H9 (cell line): ENCODE measurements around the gene GABBR2. TPM values are rescaled to one million over a fixed set of nuclear protein-coding genes. Genes with fewer than 3 reads are reported as not detected.

Experiments used
- DNase-seq: peaks from one replicate; pipeline ENCODE4 v3.0.0-alpha.2; 2017
- H2AFZ ChIP-seq: one replicate; pipeline ENCODE4 v1.6.1; 2013; ENCODE audit warnings: mild to moderate bottlenecking, low read length, control low read depth, moderate library complexity
- H2AK5ac ChIP-seq: 2 replicates; pipeline ENCODE4 v1.6.1; 2013; ENCODE audit warnings: low read length, control low read depth, mixed read lengths; ENCODE audit not compliant: insufficient read length
- H2BK120ac ChIP-seq: one replicate; pipeline ENCODE4 v1.6.1; 2013; ENCODE audit warnings: low read depth, mild to moderate bottlenecking, low read length, control low read depth, inconsistent platforms; ENCODE audit not compliant: poor library complexity, severe bottlenecking
- H2BK12ac ChIP-seq: 2 replicates; pipeline ENCODE4 v1.6.1; 2013; ENCODE audit warnings: low read length, control low read depth, mixed read lengths, low read depth; ENCODE audit not compliant: insufficient read length
- H2BK15ac ChIP-seq: 2 replicates; pipeline ENCODE4 v1.6.1; 2013; ENCODE audit warnings: low read depth, low read length, control low read depth
- H2BK20ac ChIP-seq: one replicate; pipeline ENCODE4 v1.6.1; 2013; ENCODE audit warnings: low read depth, mild to moderate bottlenecking, low read length, control low read depth, inconsistent platforms; ENCODE audit not compliant: poor library complexity, severe bottlenecking
- H2BK5ac ChIP-seq: 2 replicates; pipeline ENCODE4 v1.6.1; 2013; ENCODE audit warnings: low read length, control low read depth, mixed read lengths; ENCODE audit not compliant: insufficient read length
- H3K14ac ChIP-seq: 2 replicates; pipeline ENCODE4 v1.6.1; 2013; ENCODE audit warnings: low read length, control low read depth; ENCODE audit not compliant: insufficient read depth
- H3K18ac ChIP-seq: 2 replicates; pipeline ENCODE4 v1.6.1; 2013; ENCODE audit warnings: low read depth, mild to moderate bottlenecking, mixed read lengths, low read length, control low read depth; ENCODE audit not compliant: insufficient read length
- H3K23ac ChIP-seq: 2 replicates; pipeline ENCODE4 v1.6.1; 2013; ENCODE audit warnings: low read length, control low read depth, mixed read lengths, low read depth; ENCODE audit not compliant: insufficient read length
- H3K23me2 ChIP-seq: 2 replicates; pipeline ENCODE4 v1.6.1; 2013; ENCODE audit warnings: low read depth, mild to moderate bottlenecking, mixed read lengths, low read length, control low read depth; ENCODE audit not compliant: insufficient read length, poor library complexity, severe bottlenecking
- H3K27ac ChIP-seq: 2 replicates; pipeline ENCODE4 v1.5.1; 2013; ENCODE audit warnings: low read length, control low read depth, mixed read lengths, low read depth; ENCODE audit not compliant: insufficient read length
- H3K27me3 ChIP-seq: 2 replicates; pipeline ENCODE4 v1.6.1; 2013; ENCODE audit warnings: low read length, control low read depth, inconsistent platforms; ENCODE audit not compliant: insufficient read depth
- H3K4ac ChIP-seq: 2 replicates; pipeline ENCODE4 v1.6.1; 2013; ENCODE audit warnings: low read depth, mild to moderate bottlenecking, control low read depth, inconsistent platforms, low read length, moderate library complexity
- H3K4me1 ChIP-seq: 2 replicates; pipeline ENCODE4 v1.6.1; 2013; ENCODE audit warnings: low read length, control low read depth, inconsistent platforms; ENCODE audit not compliant: insufficient read depth
- H3K4me2 ChIP-seq: 2 replicates; pipeline ENCODE4 v1.6.1; 2013; ENCODE audit warnings: low read length, control low read depth, mixed read lengths; ENCODE audit not compliant: insufficient read length, insufficient read depth
- H3K56ac ChIP-seq: 2 replicates; pipeline ENCODE4 v1.6.1; 2013; ENCODE audit warnings: low read depth, mild to moderate bottlenecking, mixed read lengths, low read length, control low read depth; ENCODE audit not compliant: insufficient read length
- H3K79me1 ChIP-seq: 2 replicates; pipeline ENCODE4 v1.6.1; 2013; ENCODE audit warnings: low read depth, mild to moderate bottlenecking, moderate library complexity, low read length, control low read depth, inconsistent platforms; ENCODE audit not compliant: insufficient read depth, poor library complexity, severe bottlenecking
- H3K79me2 ChIP-seq: 2 replicates; pipeline ENCODE4 v1.6.1; 2013; ENCODE audit warnings: low read length, control low read depth, inconsistent platforms; ENCODE audit not compliant: insufficient read depth
- H3K9ac ChIP-seq: 2 replicates; pipeline ENCODE4 v1.6.1; 2013; ENCODE audit warnings: low read length, control low read depth, mixed read lengths; ENCODE audit not compliant: insufficient read length; ENCODE audit errors: extremely low read depth
- H3K9me3 ChIP-seq: one replicate; pipeline ENCODE4 v1.6.1; 2013; ENCODE audit warnings: low read depth, low read length, inconsistent platforms; ENCODE audit not compliant: control insufficient read depth
- H3T11ph ChIP-seq: one replicate; pipeline ENCODE4 v1.6.1; 2013; ENCODE audit warnings: mild to moderate bottlenecking, low read length, control low read depth, inconsistent platforms
- H4K20me1 ChIP-seq: one replicate; pipeline ENCODE4 v1.6.1; 2013; ENCODE audit not compliant: control insufficient read depth, insufficient read length, insufficient read depth
- H4K5ac ChIP-seq: 2 replicates; pipeline ENCODE4 v1.6.1; 2013; ENCODE audit warnings: low read depth, mild to moderate bottlenecking, mixed read lengths, low read length, control low read depth; ENCODE audit not compliant: insufficient read length
- H4K8ac ChIP-seq: replicated peaks from 2 replicates; pipeline ENCODE4 v1.6.1; 2013; ENCODE audit warnings: low read length, control low read depth, mixed read lengths, low read depth; ENCODE audit not compliant: insufficient read length
- H4K91ac ChIP-seq: 2 replicates; pipeline ENCODE4 v1.6.1; 2013; ENCODE audit warnings: low read depth, mild to moderate bottlenecking, moderate library complexity, mixed read lengths, low read length, control low read depth; ENCODE audit not compliant: insufficient read length
- H3K27ac Mint-ChIP-seq, 3 experiments: 2 replicates in 2 of 3; 3 replicates in 1 of 3; pipeline ENCODE4 v1.8.0; 2020 to 2021; ENCODE audit warnings: mixed read lengths in 3 of 3, mild to moderate bottlenecking in 1 of 3, moderate library complexity in 1 of 3
- H3K27me3 Mint-ChIP-seq: 2 replicates; pipeline ENCODE4 v1.8.0; 2021; ENCODE audit warnings: low read depth, mild to moderate bottlenecking, moderate library complexity, mixed read lengths
- H3K36me3 Mint-ChIP-seq, 3 experiments: 2 replicates in 2 of 3; 3 replicates in 1 of 3; pipeline ENCODE4 v1.8.0; 2020 to 2021; ENCODE audit warnings: low read depth in 3 of 3, mixed read lengths in 3 of 3; ENCODE audit not compliant: insufficient read depth in 1 of 3
- H3K4me1 Mint-ChIP-seq, 2 experiments: 2 replicates each; pipeline ENCODE4 v1.8.0; 2020; ENCODE audit warnings: mixed read lengths in 2 of 2
- H3K4me3 Mint-ChIP-seq, 2 experiments: 2 replicates in 1 of 2; 3 replicates in 1 of 2; pipeline ENCODE4 v1.8.0; 2020 to 2021; ENCODE audit warnings: mild to moderate bottlenecking in 2 of 2, mixed read lengths in 2 of 2, moderate library complexity in 1 of 2
- H3K9me3 Mint-ChIP-seq, 2 experiments: 2 replicates in 1 of 2; 3 replicates in 1 of 2; pipeline ENCODE4 v1.8.0; 2020; ENCODE audit warnings: mild to moderate bottlenecking in 2 of 2, mixed read lengths in 2 of 2, moderate library complexity in 1 of 2
- WGBS: extraction: QIAGEN DNeasy Blood & Tissue Kit; methylation state at CpG from one replicate; pipeline ENCODE4 v1.1.7; 2013; ENCODE audit warnings: missing lambda C conversion rate, low lambda C conversion rate, mixed read lengths; ENCODE audit not compliant: insufficient read length; ENCODE audit errors: extremely low coverage; 5-methylcytosine and 5-hydroxymethylcytosine counted together
- total RNA-seq: library from RNA; stranded (reverse); gene quantifications from 2 replicates; pipeline ENCODE4 v1.2.1, GENCODE V29; 2021
- TF ChIP-seq, protein P1 (sequence below): fragments of 200-600 bp; sonication (generic); conservative IDR thresholded peaks from 3 replicates; pipeline ENCODE4 v1.8.0; 2021; ENCODE audit warnings: antibody characterized with exemption, mild to moderate bottlenecking

The GABBR2 gene
- total RNA-seq, 1 experiment from 2014 or later = 0.66 TPM

DNA sequence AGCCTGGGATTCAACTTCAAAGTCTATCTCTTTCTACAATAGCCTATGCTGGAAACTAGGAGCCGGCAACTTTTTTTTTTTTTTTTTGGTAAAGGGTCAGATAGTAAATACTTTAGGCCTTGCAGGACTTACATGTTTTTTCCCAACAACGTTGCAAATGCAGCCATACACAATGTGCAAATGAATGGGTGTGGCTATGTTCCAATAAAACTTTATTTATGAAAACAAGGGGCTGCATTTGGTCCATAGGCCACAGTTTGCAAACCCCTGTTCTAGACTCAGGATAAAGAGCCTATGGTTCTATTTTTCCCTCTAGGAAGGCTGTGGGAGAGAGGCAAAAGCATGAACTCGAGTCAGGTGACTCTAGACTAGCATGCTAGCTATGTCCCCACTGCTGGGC is 189.1 kb downstream of the GABBR2 start:
- Histone ChIP-seq H2BK15ac (no peak overlapping the region), H3T11ph (no peak overlapping the region), H3K56ac (no peak overlapping the region), H2AK5ac (no peak overlapping the region), H3K23me2 (peaks cover 3% of the 10 kb centered on the region), H4K20me1 (no peaks in the 10 kb centered on the region), H3K79me1 (no peaks in the 10 kb centered on the region), H3K4me2 (no peak overlapping the region), H3K9ac (no peak overlapping the region), H2BK20ac (no peak overlapping the region), H3K79me2 (no peaks in the 10 kb centered on the region), H2BK5ac (no peak overlapping the region), H4K91ac (no peak overlapping the region), H3K23ac (no peak overlapping the region), H4K8ac (no peak overlapping the region), H3K4me1 (no peaks in the 10 kb centered on the region), H2AFZ (no peak overlapping the region), H2BK12ac (no peak overlapping the region), H3K27ac (no peak overlapping the region), H3K9me3 (no peaks in the 10 kb centered on the region), H3K18ac (no peak overlapping the region), H3K4ac (no peak overlapping the region), H3K14ac (no peak overlapping the region), H4K5ac (no peak overlapping the region), H3K27me3 (no peaks in the 10 kb centered on the region), H2BK120ac (no peak overlapping the region)
- no peak for DNase-seq
- Mint-ChIP-seq H3K9me3 (no peaks in the 10 kb centered on the region), H3K4me3 (no peak overlapping the region), H3K4me1 (0 out of 4 replicates have a peak, but pooled peaks cover 0 to 2% of the 10 kb centered on the region in 2 experiments), H3K36me3 (peaks cover 0 to 2% (median 0%) of the 10 kb centered on the region in 3 experiments; a peak in 1 of 7 replicates), H3K27ac (no peak overlapping the region), H3K27me3 (peaks cover 5% of the 10 kb centered on the region)
- TF ChIP-seq, protein P1, sequence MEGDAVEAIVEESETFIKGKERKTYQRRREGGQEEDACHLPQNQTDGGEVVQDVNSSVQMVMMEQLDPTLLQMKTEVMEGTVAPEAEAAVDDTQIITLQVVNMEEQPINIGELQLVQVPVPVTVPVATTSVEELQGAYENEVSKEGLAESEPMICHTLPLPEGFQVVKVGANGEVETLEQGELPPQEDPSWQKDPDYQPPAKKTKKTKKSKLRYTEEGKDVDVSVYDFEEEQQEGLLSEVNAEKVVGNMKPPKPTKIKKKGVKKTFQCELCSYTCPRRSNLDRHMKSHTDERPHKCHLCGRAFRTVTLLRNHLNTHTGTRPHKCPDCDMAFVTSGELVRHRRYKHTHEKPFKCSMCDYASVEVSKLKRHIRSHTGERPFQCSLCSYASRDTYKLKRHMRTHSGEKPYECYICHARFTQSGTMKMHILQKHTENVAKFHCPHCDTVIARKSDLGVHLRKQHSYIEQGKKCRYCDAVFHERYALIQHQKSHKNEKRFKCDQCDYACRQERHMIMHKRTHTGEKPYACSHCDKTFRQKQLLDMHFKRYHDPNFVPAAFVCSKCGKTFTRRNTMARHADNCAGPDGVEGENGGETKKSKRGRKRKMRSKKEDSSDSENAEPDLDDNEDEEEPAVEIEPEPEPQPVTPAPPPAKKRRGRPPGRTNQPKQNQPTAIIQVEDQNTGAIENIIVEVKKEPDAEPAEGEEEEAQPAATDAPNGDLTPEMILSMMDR = no peak
- no CpG with 5 or more reads among the region's 3 CpGs for WGBS
